ENCODE data around the gene VPS9D1.

Gene VPS9D1, protein sequence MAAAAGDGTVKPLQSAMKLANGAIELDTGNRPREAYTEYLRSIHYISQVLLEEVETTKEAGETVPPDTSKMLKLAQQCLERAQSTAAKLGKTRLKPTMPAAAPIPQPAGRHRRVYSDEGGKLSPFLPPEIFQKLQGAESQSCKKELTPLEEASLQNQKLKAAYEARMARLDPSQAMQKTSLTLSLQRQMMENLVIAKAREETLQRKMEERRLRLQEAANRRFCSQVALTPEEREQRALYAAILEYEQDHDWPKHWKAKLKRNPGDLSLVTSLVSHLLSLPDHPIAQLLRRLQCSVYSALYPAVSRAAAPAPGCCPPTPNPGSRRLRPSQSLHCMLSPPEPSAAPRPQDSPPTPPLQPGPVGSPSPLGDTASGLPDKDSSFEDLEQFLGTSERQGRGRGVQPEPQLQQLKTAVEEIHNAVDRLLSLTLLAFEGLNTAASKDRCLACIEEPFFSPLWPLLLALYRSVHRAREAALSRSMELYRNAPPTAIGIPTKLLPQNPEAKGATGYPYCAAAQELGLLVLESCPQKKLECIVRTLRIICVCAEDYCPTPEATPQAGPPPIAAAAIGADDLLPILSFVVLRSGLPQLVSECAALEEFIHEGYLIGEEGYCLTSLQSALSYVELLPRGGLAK

DNA sequence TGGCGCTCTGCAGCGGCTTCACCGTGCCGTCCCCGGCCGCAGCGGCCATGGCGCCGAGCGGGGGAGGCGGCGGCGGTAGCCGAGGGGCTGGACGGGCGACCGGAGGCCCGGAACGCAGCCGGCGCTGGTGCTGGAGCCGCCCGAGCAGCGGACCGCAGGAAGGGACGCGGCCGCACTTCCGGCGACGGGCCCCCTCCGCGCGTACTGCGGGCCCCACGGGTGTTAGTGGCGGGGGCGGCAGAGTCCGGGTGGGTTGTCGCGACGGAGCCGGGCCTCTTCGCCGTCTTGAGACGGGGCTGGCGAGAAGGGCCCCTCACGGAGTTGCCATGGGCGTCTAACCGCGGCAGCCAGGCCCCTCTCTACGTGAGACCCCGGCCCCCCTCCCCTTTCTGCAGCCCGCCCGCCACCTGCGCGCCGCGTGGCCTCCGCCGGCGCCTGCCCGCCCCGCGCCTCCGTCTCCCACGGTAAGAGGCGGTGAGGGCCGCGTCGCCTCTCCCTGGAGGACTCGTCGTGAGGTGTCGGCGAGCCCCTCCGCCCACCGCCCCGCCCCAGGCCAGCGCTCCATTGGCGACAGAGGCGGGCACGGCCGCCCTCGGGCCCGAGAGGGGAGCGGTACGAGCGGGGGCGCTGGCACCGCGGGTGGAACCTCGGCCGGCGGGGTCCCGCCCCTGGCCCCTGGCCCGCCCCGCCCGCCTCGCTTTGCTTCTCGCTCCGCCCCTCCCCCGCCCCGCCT lies at the start of gene VPS9D1, which contains the start of gene ZNF276:
Gene VPS9D1, minus strand, starts transcription at position 86 of the 733 bp plus-strand sequence. Its CDS starts 37 bp downstream, at position 49.
Gene ZNF276, plus strand, starts transcription at position 725 of the 733 bp plus-strand sequence. CDS start 104 bp downstream, outside the sequence.
- TF ChIP-seq, protein P1, sequence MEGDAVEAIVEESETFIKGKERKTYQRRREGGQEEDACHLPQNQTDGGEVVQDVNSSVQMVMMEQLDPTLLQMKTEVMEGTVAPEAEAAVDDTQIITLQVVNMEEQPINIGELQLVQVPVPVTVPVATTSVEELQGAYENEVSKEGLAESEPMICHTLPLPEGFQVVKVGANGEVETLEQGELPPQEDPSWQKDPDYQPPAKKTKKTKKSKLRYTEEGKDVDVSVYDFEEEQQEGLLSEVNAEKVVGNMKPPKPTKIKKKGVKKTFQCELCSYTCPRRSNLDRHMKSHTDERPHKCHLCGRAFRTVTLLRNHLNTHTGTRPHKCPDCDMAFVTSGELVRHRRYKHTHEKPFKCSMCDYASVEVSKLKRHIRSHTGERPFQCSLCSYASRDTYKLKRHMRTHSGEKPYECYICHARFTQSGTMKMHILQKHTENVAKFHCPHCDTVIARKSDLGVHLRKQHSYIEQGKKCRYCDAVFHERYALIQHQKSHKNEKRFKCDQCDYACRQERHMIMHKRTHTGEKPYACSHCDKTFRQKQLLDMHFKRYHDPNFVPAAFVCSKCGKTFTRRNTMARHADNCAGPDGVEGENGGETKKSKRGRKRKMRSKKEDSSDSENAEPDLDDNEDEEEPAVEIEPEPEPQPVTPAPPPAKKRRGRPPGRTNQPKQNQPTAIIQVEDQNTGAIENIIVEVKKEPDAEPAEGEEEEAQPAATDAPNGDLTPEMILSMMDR (IDR thresholded peaks at IDR 0.05), result no peak

DNA sequence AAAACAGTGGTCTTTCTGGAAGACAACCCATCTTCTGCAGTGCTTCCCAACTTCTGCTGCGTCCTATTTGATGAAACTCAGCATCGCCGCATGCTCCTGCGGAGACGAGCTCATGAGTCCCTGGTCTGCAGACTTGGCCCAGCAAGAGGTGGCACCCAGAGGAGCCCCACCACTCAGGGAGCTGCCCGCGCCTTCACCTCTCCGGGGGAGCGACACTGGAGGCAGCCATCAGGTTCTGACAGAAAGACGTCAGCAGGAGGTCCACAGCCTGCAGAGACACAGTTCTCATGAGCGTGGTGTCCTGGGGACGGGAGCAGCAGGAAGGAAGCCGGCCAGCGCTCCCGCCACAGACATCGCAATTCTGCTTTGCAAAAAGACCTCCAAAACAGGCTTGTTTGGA lies 49.7 kb upstream of the VPS9D1 start:
- TF ChIP-seq, protein P1 (IDR thresholded peaks at IDR 0.05), result no peak

DNA sequence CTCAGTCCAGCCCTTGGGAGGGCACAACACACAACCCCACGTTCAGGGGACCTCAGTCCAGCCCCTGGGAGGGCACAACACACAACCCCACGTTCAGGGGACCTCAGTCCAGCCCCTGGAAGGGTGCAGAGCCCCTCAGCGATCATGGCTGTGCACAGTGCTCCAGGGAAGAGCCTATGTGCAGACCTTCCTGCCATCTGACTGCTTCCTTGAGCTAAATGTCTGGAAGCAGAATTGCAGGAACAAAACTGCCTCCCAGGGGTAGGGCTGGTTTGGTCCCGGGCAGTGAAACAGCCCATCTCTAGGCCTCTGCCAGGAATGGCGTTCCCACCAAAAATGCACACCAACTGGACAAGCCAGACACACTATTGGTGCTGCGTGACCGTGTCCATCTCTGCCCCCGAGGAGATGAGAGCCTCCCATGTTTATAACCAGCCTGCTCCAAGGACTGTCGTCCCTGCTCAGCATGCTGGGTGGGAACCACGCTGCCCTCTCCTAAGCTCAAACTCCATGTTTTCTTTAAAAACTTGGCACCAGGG lies 44.7 kb upstream of the VPS9D1 start:
- TF ChIP-seq, protein P1 (IDR thresholded peaks at IDR 0.05), result no peak

DNA sequence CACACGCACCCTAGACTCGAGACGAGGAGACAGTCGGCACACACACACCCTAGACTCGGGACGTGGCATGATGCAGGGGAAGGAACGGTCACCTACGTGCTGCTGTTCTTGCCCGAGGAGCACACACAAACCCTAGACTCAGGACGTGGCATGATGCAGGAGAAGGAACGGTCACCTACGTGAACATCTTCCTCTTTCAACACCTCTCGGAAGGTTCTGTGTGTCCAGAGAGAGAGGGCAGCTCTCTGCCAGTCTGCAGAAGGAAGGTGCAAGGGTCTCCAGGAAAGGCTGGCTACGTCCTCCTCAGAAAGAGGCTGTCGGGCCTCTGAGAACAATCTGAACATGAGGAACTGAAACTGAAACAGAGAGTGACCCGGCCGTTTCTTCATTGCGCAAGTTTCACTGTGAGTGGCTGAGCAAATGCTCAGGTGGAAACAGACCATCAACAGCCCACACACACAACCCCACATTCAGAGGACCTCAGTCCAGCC lies 44.1 kb upstream of the VPS9D1 start:
- TF ChIP-seq, protein P1 (IDR thresholded peaks at IDR 0.05), result no peak

DNA sequence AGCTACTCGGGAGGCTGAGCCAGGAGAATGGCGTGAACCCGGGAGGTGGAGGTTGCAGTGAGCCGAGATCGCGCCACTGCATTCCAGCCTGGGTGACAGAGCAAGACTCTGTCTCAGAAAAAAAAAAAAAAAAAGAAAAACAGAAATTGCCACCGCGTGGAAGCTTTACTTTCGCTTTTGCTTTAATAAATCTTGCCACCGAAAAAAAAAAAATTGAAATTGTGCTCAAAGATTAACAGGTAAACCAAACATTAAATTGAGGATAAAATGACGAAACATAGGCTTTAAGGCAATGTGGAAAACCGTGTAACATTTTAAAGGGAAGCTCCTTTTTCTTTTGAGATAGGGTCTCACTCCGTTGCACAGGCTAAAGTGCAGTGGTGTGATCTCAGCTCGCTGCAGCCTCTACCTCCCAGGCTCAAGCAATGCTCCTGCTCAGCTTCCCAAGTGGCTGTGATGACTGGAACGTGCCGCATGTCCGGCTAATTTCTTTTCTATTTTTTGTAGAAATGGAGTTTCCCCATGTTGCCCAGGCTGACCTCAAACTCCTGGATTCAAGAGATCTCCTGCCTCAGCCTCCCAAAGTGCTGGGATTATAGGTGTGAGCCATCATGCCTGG lies 40.7 kb upstream of the VPS9D1 start:
- TF ChIP-seq, protein P1 (IDR thresholded peaks at IDR 0.05), result no peak

DNA sequence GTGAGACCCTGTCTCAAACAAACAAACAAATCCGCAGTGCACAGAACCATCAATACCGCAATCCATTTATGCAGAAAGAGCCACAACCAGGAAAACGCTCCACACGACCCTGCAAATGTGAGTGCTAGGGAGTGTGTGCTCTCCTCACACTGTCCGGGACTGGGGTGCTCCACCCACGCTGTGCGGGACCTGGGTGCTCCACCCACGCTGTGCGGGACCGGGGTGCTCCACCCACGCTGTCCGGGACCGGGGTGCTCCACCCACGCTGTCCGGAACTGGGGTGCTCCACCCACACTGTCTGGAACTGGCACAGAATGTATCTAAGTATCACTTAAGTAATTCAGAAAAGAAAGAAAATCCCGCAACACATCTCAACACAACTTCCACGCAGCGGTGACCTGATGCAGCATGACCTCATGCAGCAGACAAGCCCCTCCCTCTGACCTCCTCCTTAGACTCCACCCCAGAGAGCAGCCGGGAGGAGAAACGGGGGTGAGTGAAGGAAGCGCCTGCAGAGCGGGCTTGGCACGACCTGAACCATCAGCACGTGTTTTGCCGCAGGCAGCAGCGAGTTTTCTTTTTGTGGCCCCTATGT lies 39.1 kb upstream of the VPS9D1 start:
- TF ChIP-seq, protein P1 (IDR thresholded peaks at IDR 0.05), result no peak
